Right lobe of liver (tissue), 4 donors: ENCODE results near the gene WIPF2.

Experiments
- CTCF ChIP-seq, 4 donors: fragments of 200-600 bp in 3 of 4; fragments of 450-650 bp in 1 of 4; IDR thresholded peaks; one replicate each; pipeline versions ENCODE4 v1.5.1 to v1.8.0; 2016 to 2022; ENCODE audit warnings: antibody characterized with exemption in 4 of 4, mild to moderate bottlenecking in 2 of 4
- POLR2A ChIP-seq: fragments of 450-650 bp; IDR thresholded peaks from one replicate; pipeline ENCODE4 v1.6.1; 2017; ENCODE audit warnings: antibody characterized with exemption, mild to moderate bottlenecking
- donor health status: DM: no; HTN: no; CAD: no.
- donor health status: DM: no; HTN: no; CAD: no.
- donor health status: DM: no; HTN: yes; CAD: no.

GRCh38 chr17:40244255-40244654, 25.2 kb downstream of the WIPF2 start:
- TF ChIP-seq CTCF (IDR thresholded peaks at IDR 0.05): no peak
- TF ChIP-seq POLR2A: no peak
